Mesendoderm (in vitro differentiated cells): ENCODE results near the gene SLC1A1.
A peak's percentile ranks its signal among the peaks of the same experiment; 100 is the strongest.

Experiments used
- DNase-seq: peaks from one replicate; pipeline ENCODE4 v3.0.0; 2013
- H2AK5ac ChIP-seq: 2 replicates; pipeline ENCODE4 v1.6.1; 2013; ENCODE audit warnings: low read length, inconsistent platforms
- H2BK120ac ChIP-seq: 2 replicates; pipeline ENCODE4 v1.6.1; 2013; ENCODE audit warnings: low read depth, mild to moderate bottlenecking, low read length, moderate library complexity, mixed read lengths
- H2BK15ac ChIP-seq: replicated peaks from 2 replicates; pipeline ENCODE4 v1.6.1; 2013; ENCODE audit warnings: low read depth, mild to moderate bottlenecking, moderate library complexity
- H2BK5ac ChIP-seq: 2 replicates; pipeline ENCODE4 v1.6.1; 2013; ENCODE audit warnings: low read length, inconsistent platforms
- H3K18ac ChIP-seq: 2 replicates; pipeline ENCODE4 v1.6.1; 2013; ENCODE audit warnings: mild to moderate bottlenecking, low read length, mixed read lengths
- H3K23ac ChIP-seq: one replicate; pipeline ENCODE4 v1.6.1; 2013; ENCODE audit warnings: low read length
- H3K27ac ChIP-seq: 2 replicates; pipeline ENCODE4 v1.5.1; 2013; ENCODE audit warnings: low read depth, mild to moderate bottlenecking, inconsistent platforms, low read length, moderate library complexity
- H3K27me3 ChIP-seq: 2 replicates; pipeline ENCODE4 v1.6.1; 2013; ENCODE audit warnings: low read length, control low read depth, mild to moderate bottlenecking, inconsistent platforms; ENCODE audit not compliant: insufficient read depth, poor library complexity
- H3K36me3 ChIP-seq: 2 replicates; pipeline ENCODE4 v1.6.1; 2013; ENCODE audit warnings: low read length, inconsistent platforms; ENCODE audit not compliant: control insufficient read depth, insufficient read depth
- H3K4ac ChIP-seq: one replicate; pipeline ENCODE4 v1.6.1; 2013; ENCODE audit warnings: low read depth, mild to moderate bottlenecking, low read length, moderate library complexity
- H3K4me1 ChIP-seq: 2 replicates; pipeline ENCODE4 v1.6.1; 2013; ENCODE audit warnings: low read depth, low read length, inconsistent platforms; ENCODE audit not compliant: control insufficient read depth
- H3K4me2 ChIP-seq: 2 replicates; pipeline ENCODE4 v1.6.1; 2013; ENCODE audit warnings: low read length
- H3K4me3 ChIP-seq: 2 replicates; pipeline ENCODE4 v1.5.1; 2013; ENCODE audit warnings: mild to moderate bottlenecking, low read length
- H3K56ac ChIP-seq: one replicate; pipeline ENCODE4 v1.6.1; 2013; ENCODE audit warnings: low read length
- H3K79me1 ChIP-seq: 2 replicates; pipeline ENCODE4 v1.6.1; 2013; ENCODE audit warnings: low read length, inconsistent platforms
- H3K79me2 ChIP-seq: 2 replicates; pipeline ENCODE4 v1.6.1; 2013; ENCODE audit warnings: mild to moderate bottlenecking, low read length; ENCODE audit not compliant: control insufficient read depth, insufficient read depth
- H3K9ac ChIP-seq: 2 replicates; pipeline ENCODE4 v1.6.1; 2013; ENCODE audit warnings: low read length, inconsistent platforms
- H4K5ac ChIP-seq: one replicate; pipeline ENCODE4 v1.6.1; 2013; ENCODE audit warnings: low read length
- H4K8ac ChIP-seq: one replicate; pipeline ENCODE4 v1.6.1; 2013; ENCODE audit warnings: low read depth, mild to moderate bottlenecking, control low read depth, low read length, moderate library complexity
- WGBS: extraction: QIAGEN DNeasy Blood & Tissue Kit; methylation state at CpG from one replicate; pipeline ENCODE4 v1.1.7; 2013; ENCODE audit warnings: low lambda C conversion rate, missing lambda C conversion rate; ENCODE audit not compliant: insufficient coverage; ENCODE audit errors: extremely low coverage; 5-methylcytosine and 5-hydroxymethylcytosine counted together

Gene SLC1A1

GRCh38 chr9:4618700-4619099, 128.4 kb downstream of the SLC1A1 start:
- DNase-seq, result no peak
- Histone ChIP-seq H3K4ac (no peak overlapping the region), H3K4me3 (no peak overlapping the region), H3K4me2 (no peak overlapping the region), H3K18ac (no peak overlapping the region), H2AK5ac (no peak overlapping the region), H2BK120ac (no peak overlapping the region), H2BK15ac (no peak overlapping the region), H4K5ac (no peak overlapping the region), H3K9ac (no peak overlapping the region), H3K27me3 (no peaks in the 10 kb centered on the region), H4K8ac (no peak overlapping the region), H3K79me2 (no peaks in the 10 kb centered on the region), H3K79me1 (no peaks in the 10 kb centered on the region), H3K56ac (no peak overlapping the region), H2BK5ac (no peak overlapping the region), H3K23ac (no peak overlapping the region), H3K4me1 (no peaks in the 10 kb centered on the region), H3K36me3 (no peaks in the 10 kb centered on the region), H3K27ac (no peak overlapping the region)
- no CpG with 5 or more reads among the region's 2 CpGs for WGBS

DNA sequence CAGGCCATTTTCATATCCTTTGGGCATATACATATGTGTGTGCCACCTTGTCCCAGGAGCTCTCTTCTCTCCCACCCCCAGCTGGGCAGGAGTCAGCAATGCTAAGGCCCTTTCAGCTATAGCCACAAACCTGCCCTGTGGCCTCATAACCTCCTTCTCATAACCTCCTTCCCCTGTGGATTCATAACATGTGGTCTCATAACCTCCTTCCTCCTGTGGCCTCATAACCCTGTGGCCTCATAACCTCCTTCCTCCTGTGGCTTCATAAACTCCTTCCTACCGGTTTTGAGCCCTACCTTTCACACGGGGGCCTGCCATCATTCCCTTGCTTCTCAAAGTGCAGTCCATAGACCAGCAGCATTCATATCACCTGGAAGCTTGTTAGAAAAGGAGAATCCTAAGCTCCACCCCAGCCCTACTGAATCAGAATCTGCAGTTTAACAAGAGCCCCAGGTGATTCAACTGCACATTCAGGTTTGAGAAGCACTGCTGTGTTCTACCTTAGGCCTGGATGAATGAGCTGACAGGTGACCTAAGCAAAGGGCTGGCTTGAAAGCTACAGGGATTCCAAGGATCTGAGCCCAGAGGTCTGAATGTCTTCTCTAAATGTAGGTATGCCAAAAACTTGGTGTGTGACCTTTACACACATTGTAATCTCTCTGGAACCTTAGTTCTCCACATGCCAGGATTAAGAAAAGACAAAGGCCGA, 129.9 kb downstream of the SLC1A1 start:
- WGBS, result no CpG with 5 or more reads among the region's 3 CpGs

DNA sequence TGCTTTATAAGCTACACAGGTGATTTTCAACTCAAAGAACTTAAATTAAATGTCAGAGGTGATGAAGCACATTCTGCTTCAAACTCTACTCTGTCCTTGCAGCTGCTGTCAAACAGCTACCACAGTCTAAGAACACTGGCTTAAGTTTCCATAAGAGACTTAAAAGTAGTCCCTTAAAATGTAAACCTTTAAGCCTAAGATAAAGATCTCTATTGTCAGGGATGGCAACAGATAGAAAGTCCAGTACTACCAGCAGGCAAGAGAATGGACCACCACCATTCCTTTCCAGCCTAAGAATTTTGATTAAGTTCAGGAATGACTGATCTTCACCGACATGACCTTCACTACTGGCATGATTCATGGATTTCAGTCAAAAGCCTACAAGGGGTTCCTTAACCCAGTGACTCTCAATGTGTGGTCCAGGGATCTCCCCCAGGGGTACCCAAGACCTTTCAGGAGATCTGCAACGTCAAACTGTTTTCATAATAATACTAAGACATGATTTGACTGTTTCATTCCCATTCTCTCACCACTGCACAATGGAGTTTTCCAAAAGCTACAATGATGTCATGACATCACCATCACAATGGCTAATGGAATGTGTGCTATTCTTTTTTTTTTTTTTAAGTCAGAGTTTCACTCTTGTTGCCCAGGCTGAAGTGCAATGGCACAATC, 130.8 kb downstream of the SLC1A1 start:
- no CpG with 5 or more reads among the region's 2 CpGs for WGBS
- Histone ChIP-seq H3K27me3 (no peaks in the 10 kb centered on the region), H3K36me3 (no peaks in the 10 kb centered on the region), H4K8ac (no peak overlapping the region), H3K79me1 (no peaks in the 10 kb centered on the region), H3K4me1 (no peaks in the 10 kb centered on the region), H3K27ac (no peak overlapping the region), H4K5ac (no peak overlapping the region), H3K4me3 (no peak overlapping the region), H3K4ac (no peak overlapping the region), H2BK5ac (no peak overlapping the region), H3K79me2 (no peaks in the 10 kb centered on the region), H3K18ac (no peak overlapping the region), H3K56ac (no peak overlapping the region), H3K9ac (no peak overlapping the region), H2AK5ac (no peak overlapping the region), H2BK15ac (no peak overlapping the region), H2BK120ac (no peak overlapping the region), H3K4me2 (no peak overlapping the region), H3K23ac (no peak overlapping the region)
- peak; percentile 71 for DNase-seq

More for the DNA sequence above, 129.9 kb downstream of the SLC1A1 start:
- Histone ChIP-seq H3K23ac (no peak overlapping the region), H3K79me1 (no peaks in the 10 kb centered on the region), H3K18ac (no peak overlapping the region), H3K4ac (no peak overlapping the region), H3K9ac (no peak overlapping the region), H3K27ac (no peak overlapping the region), H3K4me1 (no peaks in the 10 kb centered on the region), H4K8ac (no peak overlapping the region), H2BK15ac (no peak overlapping the region), H3K27me3 (no peaks in the 10 kb centered on the region), H3K79me2 (no peaks in the 10 kb centered on the region), H2AK5ac (no peak overlapping the region), H3K4me3 (no peak overlapping the region), H2BK120ac (no peak overlapping the region), H3K56ac (no peak overlapping the region), H3K36me3 (no peaks in the 10 kb centered on the region), H4K5ac (no peak overlapping the region), H3K4me2 (no peak overlapping the region), H2BK5ac (no peak overlapping the region)
- DNase-seq, result peak; percentile 70

- no peak overlapping the region for H2BK5ac ChIP-seq
- no peak overlapping the region for H3K27ac ChIP-seq
- no peak overlapping the region for H2AK5ac ChIP-seq
- H3K56ac ChIP-seq, result no peak overlapping the region
- H4K8ac ChIP-seq, result no peak overlapping the region
- H4K5ac ChIP-seq, result no peak overlapping the region
- no peaks in the 10 kb centered on the region for H3K4me1 ChIP-seq
- no peak overlapping the region for H3K4ac ChIP-seq
- no peak overlapping the region for H3K23ac ChIP-seq
- H3K4me2 ChIP-seq, result no peak overlapping the region
- H2BK15ac ChIP-seq, result no peak overlapping the region
- no peaks in the 10 kb centered on the region for H3K79me2 ChIP-seq
- no peak overlapping the region for H3K4me3 ChIP-seq
- H3K27me3 ChIP-seq, result no peaks in the 10 kb centered on the region
- H2BK120ac ChIP-seq, result no peak overlapping the region
- no peaks in the 10 kb centered on the region for H3K36me3 ChIP-seq
- no peaks in the 10 kb centered on the region for H3K79me1 ChIP-seq
- no peak overlapping the region for H3K9ac ChIP-seq
- WGBS, result no CpG with 5 or more reads among the region's 10 CpGs
- H3K18ac ChIP-seq, result no peak overlapping the region
- DNase-seq, result no peak
Observed at GRCh38 chr9:4622016-4622415, 131.7 kb downstream of the SLC1A1 start.

- Histone ChIP-seq H3K27ac (no peak overlapping the region), H3K4me3 (no peak overlapping the region), H2BK5ac (no peak overlapping the region), H3K79me2 (no peaks in the 10 kb centered on the region), H3K4me2 (no peak overlapping the region), H2BK120ac (no peak overlapping the region), H3K27me3 (no peaks in the 10 kb centered on the region), H2BK15ac (no peak overlapping the region), H3K79me1 (no peaks in the 10 kb centered on the region), H3K4ac (no peak overlapping the region), H3K36me3 (no peaks in the 10 kb centered on the region), H4K5ac (no peak overlapping the region), H3K9ac (no peak overlapping the region), H3K4me1 (no peaks in the 10 kb centered on the region), H3K56ac (no peak overlapping the region), H3K18ac (no peak overlapping the region), H4K8ac (no peak overlapping the region), H2AK5ac (no peak overlapping the region), H3K23ac (no peak overlapping the region)
- WGBS, result no CpG with 5 or more reads among the region's 2 CpGs
- DNase-seq, result peak; percentile 47
Observed at GRCh38 chr9:4630836-4631235, 140.6 kb downstream of the SLC1A1 start.
